ENCODE results near the gene ABHD3.

GRCh38 chr18:21735452-21736015 lies 31.0 kb upstream of the ABHD3 start:
- TF ChIP-seq, protein P1, sequence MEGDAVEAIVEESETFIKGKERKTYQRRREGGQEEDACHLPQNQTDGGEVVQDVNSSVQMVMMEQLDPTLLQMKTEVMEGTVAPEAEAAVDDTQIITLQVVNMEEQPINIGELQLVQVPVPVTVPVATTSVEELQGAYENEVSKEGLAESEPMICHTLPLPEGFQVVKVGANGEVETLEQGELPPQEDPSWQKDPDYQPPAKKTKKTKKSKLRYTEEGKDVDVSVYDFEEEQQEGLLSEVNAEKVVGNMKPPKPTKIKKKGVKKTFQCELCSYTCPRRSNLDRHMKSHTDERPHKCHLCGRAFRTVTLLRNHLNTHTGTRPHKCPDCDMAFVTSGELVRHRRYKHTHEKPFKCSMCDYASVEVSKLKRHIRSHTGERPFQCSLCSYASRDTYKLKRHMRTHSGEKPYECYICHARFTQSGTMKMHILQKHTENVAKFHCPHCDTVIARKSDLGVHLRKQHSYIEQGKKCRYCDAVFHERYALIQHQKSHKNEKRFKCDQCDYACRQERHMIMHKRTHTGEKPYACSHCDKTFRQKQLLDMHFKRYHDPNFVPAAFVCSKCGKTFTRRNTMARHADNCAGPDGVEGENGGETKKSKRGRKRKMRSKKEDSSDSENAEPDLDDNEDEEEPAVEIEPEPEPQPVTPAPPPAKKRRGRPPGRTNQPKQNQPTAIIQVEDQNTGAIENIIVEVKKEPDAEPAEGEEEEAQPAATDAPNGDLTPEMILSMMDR (IDR thresholded peaks at IDR 0.05) = no peak
- no peak for TF ChIP-seq POLR2A (IDR thresholded peaks at IDR 0.05)
